HT-29 (cell line): ENCODE measurements around the gene HACE1. TPM values are rescaled to one million over a fixed set of nuclear protein-coding genes. Genes with fewer than 3 reads are reported as not detected.
"Not testable (repeated sequence)": the region's sequence is repeated elsewhere in the genome, so short reads cannot be mapped to it uniquely, and the experiment has no call there.

Experiments used
- DNase-seq: peaks from one replicate; pipeline ENCODE4 v3.0.0-alpha.2; 2015; ENCODE audit warnings: low spot score
- total RNA-seq: library from RNA; depleted of rRNA; stranded (reverse); fragments of >200 nt; shearing (Covaris generic); gene quantifications from 2 replicates; pipeline ENCODE4 v1.2.3, GENCODE V29; 2014

The HACE1 gene
- total RNA-seq, 1 experiment from 2014 or later, result 0.36 TPM

- not testable (repeated sequence) for DNase-seq
Measured at GRCh38 chr6:104737567-104737966, 122.2 kb downstream of the HACE1 start.

- DNase-seq, result no peak
Measured at GRCh38 chr6:104736545-104736944, 123.2 kb downstream of the HACE1 start.

GRCh38 chr6:104730450-104730849 is 129.3 kb downstream of the HACE1 start:
- DNase-seq, result no peak

GRCh38 chr6:104729433-104729832 is 130.3 kb downstream of the HACE1 start:
- DNase-seq, result no peak

GRCh38 chr6:104728448-104728847 is 131.3 kb downstream of the HACE1 start:
- no peak for DNase-seq

- no peak for DNase-seq
Measured at GRCh38 chr6:104718672-104719071, 141.0 kb downstream of the HACE1 start.

GRCh38 chr6:104716858-104717257 is 142.9 kb downstream of the HACE1 start:
- no peak for DNase-seq

GRCh38 chr6:104714796-104715195 is 144.9 kb downstream of the HACE1 start:
- DNase-seq, result no peak

- DNase-seq, result no peak
Measured at GRCh38 chr6:104713982-104714381, 145.7 kb downstream of the HACE1 start.

GRCh38 chr6:104711371-104711770 is 148.3 kb downstream of the HACE1 start:
- DNase-seq, result peak; percentile 14

GRCh38 chr6:104710543-104711335 is 149.0 kb downstream of the HACE1 start:
- no peak for DNase-seq

GRCh38 chr6:104705916-104706442 is 153.7 kb downstream of the HACE1 start:
- no peak for DNase-seq

- no peak for DNase-seq
Measured at GRCh38 chr6:104705095-104705707, 154.5 kb downstream of the HACE1 start.

- no peak for DNase-seq
Measured at GRCh38 chr6:104704191-104704590, 155.5 kb downstream of the HACE1 start.

- DNase-seq, result no peak
Measured at GRCh38 chr6:104702126-104702841, 157.4 kb downstream of the HACE1 start.

- DNase-seq, result no peak
Measured at GRCh38 chr6:104700371-104701185, 159.1 kb downstream of the HACE1 start.

GRCh38 chr6:104699593-104700329 is 160.0 kb downstream of the HACE1 start:
- no peak for DNase-seq

- DNase-seq, result no peak
Measured at GRCh38 chr6:104698979-104699378, 160.7 kb downstream of the HACE1 start.

- no peak for DNase-seq
Measured at GRCh38 chr6:104692008-104692407, 167.7 kb downstream of the HACE1 start.

- DNase-seq, result no peak
Measured at GRCh38 chr6:104689551-104690205, 170.0 kb downstream of the HACE1 start.
